PC-9 (cell line): Measurements from ENCODE around the gene GRB14.

Experiments used
- EZH2 ChIP-seq: fragments of 200-600 bp; sonication (generic); IDR thresholded peaks from 2 replicates; pipeline ENCODE4 v1.8.0; 2017; ENCODE audit warnings: antibody characterized with exemption, low read depth
- TF ChIP-seq, protein P1 (sequence below): fragments of 200-600 bp; sonication (generic); conservative IDR thresholded peaks from 2 replicates; pipeline ENCODE4 v1.6.1; 2017; ENCODE audit warnings: mixed run types, antibody characterized with exemption, mild to moderate bottlenecking, moderate library complexity

DNA sequence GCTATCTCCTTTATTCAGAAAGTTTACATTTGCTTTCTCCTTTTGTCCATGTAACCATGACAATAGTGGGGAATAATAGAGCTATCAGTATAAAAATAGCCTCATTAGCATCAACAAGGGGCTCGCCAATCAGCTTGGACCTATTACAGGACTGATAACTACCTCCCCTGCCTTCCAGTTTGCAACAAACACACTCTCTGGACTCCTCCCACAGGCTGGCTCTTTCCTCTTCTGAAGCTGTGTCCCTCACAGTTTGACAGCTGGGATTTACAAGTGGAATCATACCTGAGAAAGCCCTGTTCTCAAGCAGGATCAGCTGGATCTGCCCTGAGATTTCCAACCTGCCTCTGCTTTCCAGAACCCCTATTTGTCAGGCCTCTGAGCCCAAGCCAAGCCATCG lies 162.5 kb downstream of the GRB14 start:
- TF ChIP-seq, protein P1, sequence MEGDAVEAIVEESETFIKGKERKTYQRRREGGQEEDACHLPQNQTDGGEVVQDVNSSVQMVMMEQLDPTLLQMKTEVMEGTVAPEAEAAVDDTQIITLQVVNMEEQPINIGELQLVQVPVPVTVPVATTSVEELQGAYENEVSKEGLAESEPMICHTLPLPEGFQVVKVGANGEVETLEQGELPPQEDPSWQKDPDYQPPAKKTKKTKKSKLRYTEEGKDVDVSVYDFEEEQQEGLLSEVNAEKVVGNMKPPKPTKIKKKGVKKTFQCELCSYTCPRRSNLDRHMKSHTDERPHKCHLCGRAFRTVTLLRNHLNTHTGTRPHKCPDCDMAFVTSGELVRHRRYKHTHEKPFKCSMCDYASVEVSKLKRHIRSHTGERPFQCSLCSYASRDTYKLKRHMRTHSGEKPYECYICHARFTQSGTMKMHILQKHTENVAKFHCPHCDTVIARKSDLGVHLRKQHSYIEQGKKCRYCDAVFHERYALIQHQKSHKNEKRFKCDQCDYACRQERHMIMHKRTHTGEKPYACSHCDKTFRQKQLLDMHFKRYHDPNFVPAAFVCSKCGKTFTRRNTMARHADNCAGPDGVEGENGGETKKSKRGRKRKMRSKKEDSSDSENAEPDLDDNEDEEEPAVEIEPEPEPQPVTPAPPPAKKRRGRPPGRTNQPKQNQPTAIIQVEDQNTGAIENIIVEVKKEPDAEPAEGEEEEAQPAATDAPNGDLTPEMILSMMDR, result no peak
- TF ChIP-seq EZH2, result no peak
